HG03457 (cell line): ENCODE results near the gene RGL3.
"Not testable (repeated sequence)": the region's sequence is repeated elsewhere in the genome, so short reads cannot be mapped to it uniquely, and the experiment has no call there.

ENCODE experiments used
- ATAC-seq: cut with Tn5 transposase; IDR thresholded peaks from one replicate; pipeline ENCODE4 v1.9.1; 2021; ENCODE audit warnings: moderate number of reproducible peaks; ENCODE audit not compliant: unreplicated experiment

The RGL3 gene

DNA sequence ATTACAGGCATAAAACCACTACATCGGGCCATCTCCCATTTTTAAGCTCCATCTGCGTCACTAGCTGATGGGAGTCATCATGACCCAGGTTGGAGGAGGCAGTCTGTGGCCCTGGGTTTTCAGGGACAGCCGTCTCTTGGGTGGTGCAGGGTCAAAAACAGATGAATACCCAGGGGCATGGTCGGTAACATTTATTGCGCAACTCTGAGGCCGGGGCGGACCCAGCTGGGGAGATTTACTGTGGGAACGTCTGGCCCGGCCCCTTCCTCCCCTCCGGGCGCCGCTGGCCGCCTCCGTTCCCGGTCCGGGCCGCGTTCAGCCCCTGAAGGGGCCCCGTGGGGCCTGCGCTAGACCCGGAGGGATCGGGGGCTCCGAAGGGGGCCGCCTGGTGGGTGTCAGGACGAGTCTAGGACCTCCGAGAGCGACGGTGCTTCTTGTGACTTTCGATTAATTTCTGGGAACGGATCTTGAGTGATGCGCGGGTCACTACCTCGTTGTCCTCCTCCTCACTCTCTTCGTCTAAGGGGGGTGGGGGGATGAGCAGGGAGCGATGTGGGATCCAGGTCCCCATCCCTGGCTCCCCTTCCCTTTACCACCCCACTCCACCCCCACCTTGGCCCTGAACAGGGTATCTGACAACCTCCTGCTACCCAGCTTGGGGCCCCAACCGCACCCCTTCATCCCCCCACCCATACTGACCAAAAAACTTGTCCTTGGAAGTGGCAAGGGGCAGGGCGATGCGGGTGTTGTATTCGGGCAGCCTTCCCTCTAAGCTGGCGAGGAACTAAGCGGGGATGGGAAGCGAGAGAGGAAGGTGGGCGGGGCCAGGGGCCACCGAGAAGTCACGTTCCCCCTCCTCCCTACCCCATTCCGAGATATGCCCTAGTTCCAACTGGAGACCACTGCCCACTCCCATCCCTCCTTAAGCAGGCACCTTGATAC, 1.6 kb upstream of the RGL3 start:
- ATAC-seq = no peak

DNA sequence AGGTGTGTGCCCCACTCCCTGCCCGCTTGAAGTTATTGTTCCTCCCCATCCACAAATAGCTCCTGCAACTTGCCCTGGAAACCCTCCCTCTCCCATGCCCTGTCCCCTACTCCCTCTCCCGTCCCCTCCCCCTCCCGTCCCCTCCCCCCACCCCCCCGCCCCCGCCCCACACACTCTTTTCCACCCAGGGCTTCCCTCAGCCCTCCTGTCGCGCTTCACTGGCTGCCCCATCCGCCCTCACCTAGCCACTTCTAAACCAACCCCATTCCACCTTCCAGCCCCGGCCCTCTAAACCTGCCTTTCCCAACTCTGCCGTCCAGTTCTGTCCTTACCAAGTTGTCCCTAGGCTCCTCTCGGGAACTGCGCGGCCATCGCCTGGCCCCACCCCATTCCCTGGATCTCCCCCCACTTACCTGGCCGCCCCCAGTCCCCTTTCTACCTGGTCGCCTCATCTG, 993 bp downstream of the RGL3 start:
- no peak for ATAC-seq

DNA sequence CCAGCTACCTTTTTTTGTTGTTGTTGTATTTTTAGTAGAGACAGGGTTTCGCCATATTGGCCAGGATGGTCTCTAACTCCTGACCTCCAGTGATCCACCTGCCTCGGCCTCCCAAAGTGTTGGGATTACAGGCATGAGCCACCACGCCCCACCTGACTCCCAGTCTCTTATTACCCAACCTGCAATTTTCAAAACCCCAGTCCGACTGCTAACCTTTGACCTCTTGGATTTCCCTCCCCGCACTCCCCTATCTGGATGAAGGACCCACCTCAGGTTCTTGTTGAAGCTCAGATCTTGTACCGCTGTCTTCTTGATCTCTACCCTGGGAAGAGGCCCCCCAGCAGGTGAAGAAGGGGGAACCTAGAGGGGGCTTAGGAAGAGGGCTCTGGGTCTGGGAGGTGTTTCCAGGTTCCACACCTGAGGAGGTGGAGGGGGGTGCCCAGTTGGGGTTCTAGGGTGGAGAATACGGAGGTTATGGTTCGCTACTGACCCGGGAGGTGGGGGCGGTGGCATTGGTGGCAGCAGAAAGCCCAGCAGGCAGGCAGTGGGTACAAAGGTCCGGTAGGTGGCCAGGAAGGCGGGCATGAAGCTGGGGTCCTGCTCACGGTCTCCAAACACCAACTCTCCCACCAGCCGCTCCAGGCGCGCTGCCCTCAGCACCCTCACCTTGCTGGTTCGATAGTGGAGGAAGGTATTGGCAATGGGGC, 2.6 kb downstream of the RGL3 start:
- ATAC-seq = no peak

DNA sequence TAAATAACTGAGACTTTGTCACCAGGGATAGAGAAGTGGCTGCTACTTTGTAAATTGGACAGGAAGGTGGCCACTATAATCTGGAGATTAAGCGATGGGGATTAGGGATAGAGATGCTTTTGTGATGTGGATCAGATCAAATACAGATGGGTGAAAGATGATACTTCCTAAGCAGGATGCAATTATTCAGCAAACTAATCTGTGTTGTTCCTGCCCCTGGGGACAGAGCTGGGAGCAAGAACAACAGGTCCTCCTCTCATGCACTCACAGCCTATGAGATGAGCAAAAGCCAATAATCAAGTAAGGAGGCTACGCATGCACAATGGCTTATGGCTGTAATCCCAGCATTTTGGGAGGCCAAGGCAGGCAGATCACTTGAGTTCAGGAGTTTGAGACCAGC, 4.6 kb downstream of the RGL3 start:
- no peak for ATAC-seq

DNA sequence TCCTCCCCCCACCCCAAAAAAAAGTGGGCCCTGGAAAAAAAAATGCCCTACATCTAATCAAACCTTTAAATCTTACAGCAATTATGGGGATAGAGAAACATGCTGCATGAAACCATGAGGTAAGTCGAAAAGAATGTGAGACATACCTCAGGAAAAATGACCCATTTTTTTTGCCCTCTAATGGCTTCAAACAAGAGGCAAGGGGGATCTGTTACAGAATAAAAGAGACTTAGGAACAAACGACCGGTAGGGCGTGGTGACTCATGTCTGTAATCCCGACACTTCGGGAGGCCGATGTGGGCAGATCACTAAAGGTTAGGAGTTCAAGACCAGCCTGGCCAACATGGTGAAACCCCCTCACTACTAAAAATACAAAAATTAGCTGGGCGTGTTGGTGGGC, 8.4 kb downstream of the RGL3 start:
- no peak for ATAC-seq

DNA sequence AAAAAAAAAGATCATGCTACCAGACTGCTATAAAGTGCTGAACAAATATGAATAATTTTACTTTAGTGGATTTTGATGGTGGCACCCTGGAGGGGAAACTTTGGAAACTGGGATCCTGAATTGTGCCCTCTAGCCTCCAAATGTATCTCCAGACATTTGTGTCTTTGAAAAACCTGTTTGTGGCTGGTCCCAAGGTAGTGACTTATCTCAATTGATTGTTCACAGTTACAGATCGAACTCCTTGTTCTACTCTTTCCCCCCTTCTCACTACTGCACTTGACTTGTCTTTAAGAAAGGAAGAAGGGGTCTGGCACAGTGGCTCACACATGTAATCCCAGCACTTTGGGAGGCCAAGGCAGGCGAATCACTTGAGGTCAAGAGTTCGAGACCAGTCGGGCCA, 10.5 kb downstream of the RGL3 start:
- no peak for ATAC-seq

DNA sequence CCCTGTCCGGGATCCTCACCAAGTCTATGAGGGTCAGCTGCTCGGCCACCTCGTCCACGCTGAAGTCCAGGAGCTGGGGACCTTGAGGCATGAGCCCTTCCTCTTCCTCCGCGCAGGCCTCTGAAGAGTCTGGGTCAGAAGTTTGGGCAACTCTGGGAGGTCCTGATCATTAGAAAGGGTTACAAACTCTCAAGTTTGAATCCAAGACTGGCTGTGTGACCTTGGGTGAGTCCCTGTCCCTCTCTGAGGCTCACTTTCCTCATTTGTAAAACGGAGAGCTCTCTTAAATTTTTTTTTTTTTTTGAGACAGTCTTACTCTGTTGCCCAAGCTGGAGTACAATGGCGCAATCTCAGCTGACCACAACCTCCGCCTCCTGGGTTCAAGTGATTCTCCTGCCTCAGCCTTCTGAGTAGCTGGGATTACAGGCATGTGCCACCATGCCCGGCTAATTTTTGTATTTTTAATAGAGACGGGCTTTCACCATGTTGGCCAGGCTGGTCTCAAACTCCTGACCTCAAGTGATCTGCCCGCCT, 12.3 kb downstream of the RGL3 start:
- ATAC-seq = not testable (repeated sequence)

DNA sequence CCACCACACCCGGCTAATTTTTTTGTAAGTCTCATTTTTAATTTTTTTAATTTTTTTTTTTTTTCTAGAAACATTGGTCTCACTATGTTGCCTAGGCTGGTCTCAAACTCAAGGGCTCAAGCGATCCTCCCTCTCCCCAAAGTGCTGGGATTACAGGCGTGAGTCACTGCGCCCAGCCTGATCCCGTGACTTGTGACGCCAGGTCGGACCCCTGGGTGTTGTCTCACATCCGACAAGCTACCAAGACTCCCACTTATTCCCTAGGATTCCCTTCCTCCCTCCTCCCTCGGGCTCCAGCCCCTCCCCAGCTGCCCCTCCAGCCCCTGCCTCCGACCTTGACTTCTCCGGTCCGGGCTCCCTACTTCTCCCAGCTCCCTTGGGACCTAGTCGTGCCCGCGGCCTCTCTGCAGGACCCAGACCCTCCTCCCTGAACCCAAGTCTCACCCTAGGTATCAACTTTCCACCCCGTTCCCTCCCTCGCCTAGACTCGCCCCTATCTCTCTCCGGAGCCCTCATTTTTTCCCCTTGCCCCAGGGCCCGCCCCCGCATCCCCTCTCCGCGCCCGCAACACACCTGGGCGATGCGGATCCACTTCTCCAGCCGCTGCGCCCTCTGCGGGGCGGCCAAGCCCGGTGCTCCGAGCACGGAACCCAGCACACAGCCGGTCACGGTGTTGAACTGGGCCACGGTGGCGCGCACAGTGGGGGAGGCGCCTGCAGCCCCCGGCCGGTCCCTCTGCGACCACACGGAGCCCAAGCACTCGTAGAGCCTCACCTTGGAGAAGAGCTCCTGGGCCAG, 13.1 kb downstream of the RGL3 start:
- ATAC-seq = no peak

DNA sequence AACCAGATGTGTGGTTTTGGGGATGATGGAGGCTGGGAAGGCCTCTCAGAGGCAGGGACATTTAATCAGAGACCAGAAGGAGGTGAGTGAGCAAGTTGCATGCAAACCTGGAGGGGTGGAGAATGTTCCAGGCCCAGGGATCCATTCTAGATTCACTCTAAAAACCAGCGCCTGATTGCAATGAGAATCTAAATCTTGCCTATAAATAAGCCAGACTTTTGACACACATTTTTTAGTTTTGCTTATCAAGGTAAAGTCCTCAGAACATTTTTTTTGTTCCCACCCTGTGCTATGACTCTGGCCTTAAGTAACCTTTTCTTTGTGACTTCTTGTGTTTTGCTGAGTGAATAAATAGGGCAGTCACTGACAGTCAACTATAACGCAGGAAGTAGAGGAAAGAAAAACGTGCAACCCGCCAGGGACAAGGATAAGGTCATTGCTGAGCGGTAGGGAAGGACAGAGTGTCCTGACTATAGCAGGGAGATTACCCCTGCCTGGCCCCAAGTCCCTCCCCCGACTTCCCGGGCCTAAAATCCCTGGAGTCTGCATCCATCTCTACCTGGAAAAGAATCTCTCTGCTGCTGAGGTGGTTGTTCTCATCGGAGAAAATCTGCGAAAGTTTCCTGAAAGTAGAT, 14.4 kb downstream of the RGL3 start:
- ATAC-seq = no peak

DNA sequence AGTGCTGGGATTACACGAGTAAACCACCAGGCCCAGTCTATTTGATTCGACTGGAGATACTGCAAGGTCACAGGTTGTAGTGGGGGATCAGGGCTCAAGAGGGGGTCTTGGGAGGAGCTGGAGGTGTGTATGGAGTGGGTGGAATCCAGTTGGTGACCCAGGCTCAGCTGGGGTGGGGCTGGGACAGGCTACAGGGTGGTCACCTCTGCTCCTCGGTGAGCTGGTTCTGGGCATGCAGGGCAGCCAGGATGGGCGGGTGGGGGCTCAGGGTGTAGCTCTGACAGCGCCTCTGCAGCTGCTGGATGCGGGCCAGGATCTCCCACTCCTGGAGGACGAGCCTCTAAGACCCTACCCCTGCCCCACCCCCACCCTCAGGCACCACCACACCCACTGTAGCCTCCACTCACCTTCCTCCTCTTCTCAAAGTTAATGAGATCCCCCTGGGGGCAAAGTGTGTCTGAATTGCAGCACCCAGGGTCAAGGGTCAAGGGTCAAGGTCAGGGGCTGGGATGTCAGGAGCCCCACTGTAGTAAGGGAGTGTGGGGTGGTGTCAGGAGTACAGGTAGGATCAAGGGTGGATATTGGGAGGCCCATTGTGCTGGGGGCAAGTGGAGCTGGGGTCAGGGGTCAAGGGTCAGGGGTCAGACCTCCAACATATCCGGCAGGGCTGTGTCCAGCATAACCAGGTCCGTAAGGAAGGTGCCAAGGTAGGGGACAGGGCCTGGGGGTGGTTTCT, 17.1 kb downstream of the RGL3 start:
- no peak for ATAC-seq

DNA sequence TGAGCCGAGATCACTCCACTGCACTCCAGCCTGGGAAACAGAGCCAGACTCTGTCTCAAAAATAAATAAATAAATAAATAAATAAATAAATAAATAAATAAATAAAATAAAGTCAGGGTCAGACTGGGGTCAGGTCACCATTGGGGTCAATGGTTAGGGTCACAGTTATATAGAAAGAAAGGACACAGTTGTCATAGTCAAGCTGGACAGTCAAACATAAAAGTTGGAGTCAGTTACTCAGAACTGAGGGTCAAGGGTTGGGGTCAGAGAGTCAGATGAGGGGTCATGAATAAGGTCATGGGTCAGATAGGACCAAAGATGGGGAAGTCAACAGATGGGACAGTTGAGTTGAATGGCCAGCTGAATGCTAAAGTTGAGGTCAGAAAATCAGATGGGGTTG, 18.3 kb downstream of the RGL3 start:
- no peak for ATAC-seq

DNA sequence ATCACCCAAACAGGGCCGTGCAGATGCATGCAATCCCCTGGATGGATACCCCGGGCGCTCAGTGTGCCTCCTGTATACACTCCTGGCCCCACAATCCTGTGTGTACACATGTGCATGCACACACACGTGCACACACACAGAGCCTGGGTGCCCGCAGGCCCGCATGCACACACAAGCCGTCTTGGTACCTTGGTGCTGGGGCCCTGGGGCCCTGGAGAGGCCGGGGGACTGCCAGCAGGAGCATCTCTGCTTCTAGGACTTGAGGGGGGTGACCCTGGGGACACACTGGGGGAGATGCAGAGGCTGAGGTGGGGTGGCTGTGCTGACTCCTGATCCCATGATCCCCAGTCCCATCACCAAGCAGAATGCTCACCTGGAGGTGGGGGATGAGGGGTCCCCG, 19.4 kb downstream of the RGL3 start:
- no peak for ATAC-seq

DNA sequence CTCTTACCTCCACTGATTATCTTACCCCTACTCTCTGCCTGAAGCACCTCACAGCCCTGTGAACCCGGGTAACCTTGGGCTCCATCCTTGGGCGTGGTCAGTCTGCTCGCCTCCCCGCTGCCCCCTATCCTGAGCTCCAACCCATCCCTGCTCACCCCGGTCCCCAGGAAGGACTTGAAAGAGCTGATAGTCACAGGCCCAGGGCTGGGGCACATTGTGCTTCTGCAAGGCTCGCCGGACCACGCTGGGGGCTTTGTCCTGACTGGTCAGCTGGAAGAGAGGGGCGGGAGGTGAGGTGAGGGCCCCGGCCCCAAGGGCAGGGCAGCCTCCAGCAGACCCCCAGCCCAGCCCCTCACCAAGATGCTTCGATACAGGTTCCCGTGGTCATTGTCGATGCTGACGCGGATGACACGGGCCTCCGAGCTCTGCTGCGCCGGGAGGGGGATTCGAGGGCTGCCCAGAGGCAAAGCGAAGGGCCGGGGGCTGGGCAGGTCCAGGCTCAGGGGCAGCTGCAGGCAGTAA, 22.0 kb downstream of the RGL3 start:
- no peak for ATAC-seq

DNA sequence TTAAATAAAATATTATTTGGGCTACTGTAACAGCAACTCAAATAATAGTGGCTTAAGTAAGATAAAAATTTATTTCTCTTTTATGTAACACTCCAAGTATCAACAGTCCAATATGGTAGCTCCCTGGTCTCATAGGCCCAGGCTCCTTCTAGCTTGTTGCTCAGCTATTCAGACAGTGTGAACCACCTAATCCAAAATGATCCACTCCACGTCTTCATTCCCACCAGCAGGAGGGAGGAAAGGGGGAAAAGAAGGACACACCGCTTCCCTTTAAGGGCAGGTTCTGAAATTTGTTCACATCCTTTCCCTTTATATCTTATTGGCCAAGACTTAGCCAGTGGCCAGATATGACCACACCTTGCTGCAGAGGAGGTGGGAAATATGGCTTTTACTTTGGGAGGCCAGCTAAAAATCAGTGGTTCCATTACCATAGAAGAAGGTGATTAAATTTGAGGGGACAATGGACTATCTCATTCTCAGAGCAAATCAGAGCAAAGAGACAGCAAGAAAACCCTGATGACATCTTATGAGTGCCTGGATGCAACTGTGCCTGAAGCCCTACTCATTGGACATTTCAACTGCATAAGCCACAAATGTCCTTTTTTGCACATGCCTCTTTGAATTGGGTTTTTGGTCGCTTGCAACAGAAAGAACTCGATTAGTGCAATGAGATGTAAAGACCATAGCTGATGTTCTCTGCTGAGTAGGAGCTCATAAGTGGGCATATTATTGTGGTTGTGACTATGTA, 28.0 kb downstream of the RGL3 start:
- ATAC-seq = no peak

DNA sequence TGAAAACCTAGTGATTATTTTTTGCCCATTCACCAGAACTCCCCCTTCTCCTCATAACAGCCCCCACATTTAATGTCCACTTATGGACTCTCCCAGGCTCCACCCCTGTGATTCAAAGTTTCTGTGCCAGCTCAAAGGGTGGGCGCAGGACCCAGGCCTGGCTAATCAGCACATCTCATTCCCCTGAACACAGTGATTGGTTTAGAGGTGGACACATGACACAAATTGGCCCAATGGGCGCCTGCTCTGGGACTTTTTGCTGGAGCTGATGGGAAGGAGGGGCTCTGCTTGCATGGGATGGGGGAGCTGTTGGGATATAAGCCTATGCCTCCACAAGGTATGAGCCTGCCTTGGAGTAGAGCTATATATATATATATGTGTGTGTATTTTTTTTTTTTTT, 28.8 kb downstream of the RGL3 start:
- ATAC-seq = no peak

DNA sequence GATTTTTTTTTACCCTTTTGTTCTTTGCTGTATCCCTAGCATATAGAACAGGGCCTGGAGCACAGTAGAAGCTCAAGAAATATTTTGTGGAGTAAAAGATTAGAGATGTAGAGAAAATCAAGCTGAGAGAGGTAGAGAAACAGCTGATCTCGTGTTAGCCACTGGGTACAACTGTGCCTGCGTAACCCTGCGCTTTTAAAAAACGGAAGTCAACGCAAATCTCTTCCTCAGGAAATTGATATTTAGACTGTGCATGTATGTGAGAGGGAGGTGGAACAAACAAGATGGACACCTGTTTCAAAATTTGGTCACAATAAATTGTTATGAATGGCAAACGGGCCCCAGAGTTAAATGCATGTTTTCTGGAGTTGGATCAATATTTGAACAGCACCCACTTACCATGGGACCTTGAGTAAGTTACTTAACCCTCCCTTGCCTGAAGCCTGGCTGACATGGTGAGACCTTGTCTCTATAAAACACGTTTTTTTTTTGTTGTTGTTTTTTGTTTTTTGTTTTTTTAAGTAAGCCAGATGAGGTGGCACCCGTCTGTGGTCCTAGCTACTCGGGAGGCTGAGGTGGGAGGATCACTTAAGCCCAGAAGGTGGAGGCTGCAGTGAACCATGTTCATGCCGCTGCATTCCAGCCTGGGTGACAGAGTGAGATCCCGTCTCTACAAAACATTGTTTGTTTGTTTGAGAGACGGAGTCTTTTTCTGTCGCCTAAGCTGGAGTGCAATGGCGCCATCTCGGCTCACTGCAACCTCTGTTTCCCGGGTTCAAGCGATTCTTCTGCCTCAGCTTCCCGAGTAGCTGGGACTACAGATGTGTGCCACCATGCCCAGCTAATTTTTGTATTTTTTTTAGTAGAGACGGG, 31.7 kb downstream of the RGL3 start:
- ATAC-seq = no peak

DNA sequence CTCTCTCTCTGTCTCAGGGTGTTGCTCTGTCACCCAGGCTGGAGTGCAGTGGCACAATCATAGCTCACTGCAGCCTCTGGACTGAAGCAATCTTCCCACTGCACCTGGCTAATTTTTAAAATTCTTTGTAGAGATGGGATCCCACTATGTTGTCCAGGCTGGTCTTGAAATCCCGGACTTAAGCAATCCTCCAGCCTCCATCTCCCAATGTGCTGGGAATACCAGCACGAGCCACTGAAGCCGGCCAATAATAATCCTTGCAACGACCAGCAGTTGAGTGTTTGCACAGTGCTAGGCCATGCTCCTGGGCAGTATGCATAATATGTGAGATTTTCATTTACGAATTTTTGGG, 34.4 kb downstream of the RGL3 start:
- no peak for ATAC-seq

DNA sequence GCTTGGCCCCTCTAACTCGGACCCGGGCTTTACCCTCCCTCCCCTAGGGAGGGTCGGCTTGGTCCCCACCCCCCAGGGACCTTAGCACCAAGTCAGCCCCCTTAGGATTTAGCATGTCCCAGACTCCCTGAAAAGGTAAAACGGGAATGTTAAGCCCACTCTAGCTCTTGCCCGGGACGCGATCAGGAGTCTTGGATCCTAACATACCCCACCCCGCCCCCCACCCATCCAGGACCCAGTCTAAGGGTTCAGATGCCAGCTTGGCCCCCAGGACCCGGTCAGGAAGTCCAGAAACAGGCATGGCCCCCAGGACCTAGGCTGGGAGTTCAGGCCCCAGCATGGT, 35.4 kb downstream of the RGL3 start:
- ATAC-seq = no peak
